H9 (cell line): ENCODE measurements around the gene SAMHD1. TPM values are rescaled to one million over a fixed set of nuclear protein-coding genes. Genes with fewer than 3 reads are reported as not detected.
"Not testable (repeated sequence)": the region's sequence is repeated elsewhere in the genome, so short reads cannot be mapped to it uniquely, and the experiment has no call there.

ENCODE experiments used
- DNase-seq: peaks from one replicate; pipeline ENCODE4 v3.0.0-alpha.2; 2017
- H2AFZ ChIP-seq: one replicate; pipeline ENCODE4 v1.6.1; 2013; ENCODE audit warnings: mild to moderate bottlenecking, low read length, control low read depth, moderate library complexity
- H2AK5ac ChIP-seq: 2 replicates; pipeline ENCODE4 v1.6.1; 2013; ENCODE audit warnings: low read length, control low read depth, mixed read lengths; ENCODE audit not compliant: insufficient read length
- H2BK120ac ChIP-seq: one replicate; pipeline ENCODE4 v1.6.1; 2013; ENCODE audit warnings: low read depth, mild to moderate bottlenecking, low read length, control low read depth, inconsistent platforms; ENCODE audit not compliant: poor library complexity, severe bottlenecking
- H2BK12ac ChIP-seq: 2 replicates; pipeline ENCODE4 v1.6.1; 2013; ENCODE audit warnings: low read length, control low read depth, mixed read lengths, low read depth; ENCODE audit not compliant: insufficient read length
- H2BK15ac ChIP-seq: 2 replicates; pipeline ENCODE4 v1.6.1; 2013; ENCODE audit warnings: low read depth, low read length, control low read depth
- H2BK20ac ChIP-seq: one replicate; pipeline ENCODE4 v1.6.1; 2013; ENCODE audit warnings: low read depth, mild to moderate bottlenecking, low read length, control low read depth, inconsistent platforms; ENCODE audit not compliant: poor library complexity, severe bottlenecking
- H2BK5ac ChIP-seq: 2 replicates; pipeline ENCODE4 v1.6.1; 2013; ENCODE audit warnings: low read length, control low read depth, mixed read lengths; ENCODE audit not compliant: insufficient read length
- H3K14ac ChIP-seq: 2 replicates; pipeline ENCODE4 v1.6.1; 2013; ENCODE audit warnings: low read length, control low read depth; ENCODE audit not compliant: insufficient read depth
- H3K18ac ChIP-seq: 2 replicates; pipeline ENCODE4 v1.6.1; 2013; ENCODE audit warnings: low read depth, mild to moderate bottlenecking, mixed read lengths, low read length, control low read depth; ENCODE audit not compliant: insufficient read length
- H3K23ac ChIP-seq: 2 replicates; pipeline ENCODE4 v1.6.1; 2013; ENCODE audit warnings: low read length, control low read depth, mixed read lengths, low read depth; ENCODE audit not compliant: insufficient read length
- H3K23me2 ChIP-seq: 2 replicates; pipeline ENCODE4 v1.6.1; 2013; ENCODE audit warnings: low read depth, mild to moderate bottlenecking, mixed read lengths, low read length, control low read depth; ENCODE audit not compliant: insufficient read length, poor library complexity, severe bottlenecking
- H3K27ac ChIP-seq: 2 replicates; pipeline ENCODE4 v1.5.1; 2013; ENCODE audit warnings: low read length, control low read depth, mixed read lengths, low read depth; ENCODE audit not compliant: insufficient read length
- H3K27me3 ChIP-seq: 2 replicates; pipeline ENCODE4 v1.6.1; 2013; ENCODE audit warnings: low read length, control low read depth, inconsistent platforms; ENCODE audit not compliant: insufficient read depth
- H3K4ac ChIP-seq: 2 replicates; pipeline ENCODE4 v1.6.1; 2013; ENCODE audit warnings: low read depth, mild to moderate bottlenecking, control low read depth, inconsistent platforms, low read length, moderate library complexity
- H3K4me1 ChIP-seq: 2 replicates; pipeline ENCODE4 v1.6.1; 2013; ENCODE audit warnings: low read length, control low read depth, inconsistent platforms; ENCODE audit not compliant: insufficient read depth
- H3K4me2 ChIP-seq: 2 replicates; pipeline ENCODE4 v1.6.1; 2013; ENCODE audit warnings: low read length, control low read depth, mixed read lengths; ENCODE audit not compliant: insufficient read length, insufficient read depth
- H3K56ac ChIP-seq: 2 replicates; pipeline ENCODE4 v1.6.1; 2013; ENCODE audit warnings: low read depth, mild to moderate bottlenecking, mixed read lengths, low read length, control low read depth; ENCODE audit not compliant: insufficient read length
- H3K79me1 ChIP-seq: 2 replicates; pipeline ENCODE4 v1.6.1; 2013; ENCODE audit warnings: low read depth, mild to moderate bottlenecking, moderate library complexity, low read length, control low read depth, inconsistent platforms; ENCODE audit not compliant: insufficient read depth, poor library complexity, severe bottlenecking
- H3K79me2 ChIP-seq: 2 replicates; pipeline ENCODE4 v1.6.1; 2013; ENCODE audit warnings: low read length, control low read depth, inconsistent platforms; ENCODE audit not compliant: insufficient read depth
- H3K9ac ChIP-seq: 2 replicates; pipeline ENCODE4 v1.6.1; 2013; ENCODE audit warnings: low read length, control low read depth, mixed read lengths; ENCODE audit not compliant: insufficient read length; ENCODE audit errors: extremely low read depth
- H3K9me3 ChIP-seq: one replicate; pipeline ENCODE4 v1.6.1; 2013; ENCODE audit warnings: low read depth, low read length, inconsistent platforms; ENCODE audit not compliant: control insufficient read depth
- H3T11ph ChIP-seq: one replicate; pipeline ENCODE4 v1.6.1; 2013; ENCODE audit warnings: mild to moderate bottlenecking, low read length, control low read depth, inconsistent platforms
- H4K20me1 ChIP-seq: one replicate; pipeline ENCODE4 v1.6.1; 2013; ENCODE audit not compliant: control insufficient read depth, insufficient read length, insufficient read depth
- H4K5ac ChIP-seq: 2 replicates; pipeline ENCODE4 v1.6.1; 2013; ENCODE audit warnings: low read depth, mild to moderate bottlenecking, mixed read lengths, low read length, control low read depth; ENCODE audit not compliant: insufficient read length
- H4K8ac ChIP-seq: replicated peaks from 2 replicates; pipeline ENCODE4 v1.6.1; 2013; ENCODE audit warnings: low read length, control low read depth, mixed read lengths, low read depth; ENCODE audit not compliant: insufficient read length
- H4K91ac ChIP-seq: 2 replicates; pipeline ENCODE4 v1.6.1; 2013; ENCODE audit warnings: low read depth, mild to moderate bottlenecking, moderate library complexity, mixed read lengths, low read length, control low read depth; ENCODE audit not compliant: insufficient read length
- H3K27ac Mint-ChIP-seq, 3 experiments: 2 replicates in 2 of 3; 3 replicates in 1 of 3; pipeline ENCODE4 v1.8.0; 2020 to 2021; ENCODE audit warnings: mixed read lengths in 3 of 3, mild to moderate bottlenecking in 1 of 3, moderate library complexity in 1 of 3
- H3K27me3 Mint-ChIP-seq: 2 replicates; pipeline ENCODE4 v1.8.0; 2021; ENCODE audit warnings: low read depth, mild to moderate bottlenecking, moderate library complexity, mixed read lengths
- H3K36me3 Mint-ChIP-seq, 3 experiments: 2 replicates in 2 of 3; 3 replicates in 1 of 3; pipeline ENCODE4 v1.8.0; 2020 to 2021; ENCODE audit warnings: low read depth in 3 of 3, mixed read lengths in 3 of 3; ENCODE audit not compliant: insufficient read depth in 1 of 3
- H3K4me1 Mint-ChIP-seq, 2 experiments: 2 replicates each; pipeline ENCODE4 v1.8.0; 2020; ENCODE audit warnings: mixed read lengths in 2 of 2
- H3K4me3 Mint-ChIP-seq, 2 experiments: 2 replicates in 1 of 2; 3 replicates in 1 of 2; pipeline ENCODE4 v1.8.0; 2020 to 2021; ENCODE audit warnings: mild to moderate bottlenecking in 2 of 2, mixed read lengths in 2 of 2, moderate library complexity in 1 of 2
- H3K9me3 Mint-ChIP-seq, 2 experiments: 2 replicates in 1 of 2; 3 replicates in 1 of 2; pipeline ENCODE4 v1.8.0; 2020; ENCODE audit warnings: mild to moderate bottlenecking in 2 of 2, mixed read lengths in 2 of 2, moderate library complexity in 1 of 2
- WGBS: extraction: QIAGEN DNeasy Blood & Tissue Kit; methylation state at CpG from one replicate; pipeline ENCODE4 v1.1.7; 2013; ENCODE audit warnings: missing lambda C conversion rate, low lambda C conversion rate, mixed read lengths; ENCODE audit not compliant: insufficient read length; ENCODE audit errors: extremely low coverage; 5-methylcytosine and 5-hydroxymethylcytosine counted together
- total RNA-seq: library from RNA; stranded (reverse); gene quantifications from 2 replicates; pipeline ENCODE4 v1.2.1, GENCODE V29; 2021
- TF ChIP-seq, protein P1 (sequence below): fragments of 200-600 bp; sonication (generic); conservative IDR thresholded peaks from 3 replicates; pipeline ENCODE4 v1.8.0; 2021; ENCODE audit warnings: antibody characterized with exemption, mild to moderate bottlenecking

The SAMHD1 gene
- total RNA-seq, 1 experiment from 2014 or later, result 53.1 TPM

DNA sequence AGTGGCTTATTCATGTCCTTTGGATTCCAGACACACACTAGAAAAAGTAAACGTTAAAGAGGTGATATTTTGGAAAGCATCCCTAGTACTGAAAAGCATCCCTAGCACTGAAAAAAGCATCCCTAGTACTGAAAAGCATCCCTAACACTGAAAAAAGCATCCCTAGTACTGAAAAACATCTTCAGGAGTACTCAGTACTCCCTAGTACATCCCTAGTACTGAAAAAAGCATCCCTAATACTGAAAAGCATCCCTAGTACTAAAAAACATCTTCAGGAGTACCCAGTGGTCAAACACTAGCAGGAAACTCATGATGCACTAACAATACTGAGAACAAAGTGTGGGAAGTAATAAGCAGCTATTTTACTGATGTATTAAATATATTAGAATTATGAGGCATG lies 45.6 kb upstream of the SAMHD1 start:
- TF ChIP-seq, protein P1, sequence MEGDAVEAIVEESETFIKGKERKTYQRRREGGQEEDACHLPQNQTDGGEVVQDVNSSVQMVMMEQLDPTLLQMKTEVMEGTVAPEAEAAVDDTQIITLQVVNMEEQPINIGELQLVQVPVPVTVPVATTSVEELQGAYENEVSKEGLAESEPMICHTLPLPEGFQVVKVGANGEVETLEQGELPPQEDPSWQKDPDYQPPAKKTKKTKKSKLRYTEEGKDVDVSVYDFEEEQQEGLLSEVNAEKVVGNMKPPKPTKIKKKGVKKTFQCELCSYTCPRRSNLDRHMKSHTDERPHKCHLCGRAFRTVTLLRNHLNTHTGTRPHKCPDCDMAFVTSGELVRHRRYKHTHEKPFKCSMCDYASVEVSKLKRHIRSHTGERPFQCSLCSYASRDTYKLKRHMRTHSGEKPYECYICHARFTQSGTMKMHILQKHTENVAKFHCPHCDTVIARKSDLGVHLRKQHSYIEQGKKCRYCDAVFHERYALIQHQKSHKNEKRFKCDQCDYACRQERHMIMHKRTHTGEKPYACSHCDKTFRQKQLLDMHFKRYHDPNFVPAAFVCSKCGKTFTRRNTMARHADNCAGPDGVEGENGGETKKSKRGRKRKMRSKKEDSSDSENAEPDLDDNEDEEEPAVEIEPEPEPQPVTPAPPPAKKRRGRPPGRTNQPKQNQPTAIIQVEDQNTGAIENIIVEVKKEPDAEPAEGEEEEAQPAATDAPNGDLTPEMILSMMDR, result no peak
- Histone ChIP-seq H3T11ph (no peak overlapping the region), H2BK12ac (no peak overlapping the region), H3K18ac (no peak overlapping the region), H4K8ac (no peak overlapping the region), H3K4me1 (no peaks in the 10 kb centered on the region), H4K91ac (no peak overlapping the region), H2BK20ac (no peak overlapping the region), H4K20me1 (no peaks in the 10 kb centered on the region), H3K9me3 (no peaks in the 10 kb centered on the region), H3K27me3 (no peaks in the 10 kb centered on the region), H3K23me2 (no peaks in the 10 kb centered on the region), H3K79me1 (no peaks in the 10 kb centered on the region), H2AK5ac (no peak overlapping the region), H3K27ac (no peak overlapping the region), H3K9ac (no peak overlapping the region), H4K5ac (no peak overlapping the region), H3K23ac (no peak overlapping the region), H2AFZ (no peak overlapping the region), H2BK5ac (no peak overlapping the region), H3K14ac (no peak overlapping the region), H3K4me2 (no peak overlapping the region), H3K79me2 (no peaks in the 10 kb centered on the region), H2BK15ac (no peak overlapping the region), H3K56ac (no peak overlapping the region), H3K4ac (no peak overlapping the region), H2BK120ac (no peak overlapping the region)
- H3K27me3 Mint-ChIP-seq, result no peaks in the 10 kb centered on the region
- H3K27ac Mint-ChIP-seq, result no peak overlapping the region
- no peak for DNase-seq
- no peak overlapping the region for H3K4me3 Mint-ChIP-seq
- H3K9me3 Mint-ChIP-seq, result peaks cover 42 to 49% of the 10 kb centered on the region in 2 experiments
- H3K36me3 Mint-ChIP-seq, result peaks cover 59 to 71% (median 65%) of the 10 kb centered on the region in 3 experiments
- WGBS, result no CpG with 5 or more reads among the region's 1 CpG
- H3K4me1 Mint-ChIP-seq, result no peaks in the 10 kb centered on the region

DNA sequence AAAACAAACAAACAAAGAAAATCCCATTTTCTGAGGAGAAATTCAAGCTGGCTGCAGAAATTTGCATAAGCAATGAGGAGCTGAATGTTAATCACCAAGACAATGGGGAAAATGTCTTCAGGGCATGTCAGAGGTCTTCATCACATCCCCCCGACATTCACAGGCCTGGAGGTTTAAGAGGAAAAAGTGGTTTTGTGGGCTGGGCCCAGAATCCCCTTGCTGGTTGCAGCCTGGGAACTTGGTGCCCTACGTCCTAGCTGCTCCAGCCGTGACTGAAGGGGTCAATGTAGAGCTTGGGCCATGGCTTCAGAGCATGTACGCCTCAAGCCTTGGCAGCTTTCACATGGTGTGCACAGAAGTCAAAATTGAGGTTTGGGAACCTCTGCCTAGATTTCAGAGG lies 42.7 kb upstream of the SAMHD1 start:
- H4K5ac ChIP-seq, H3K4me2 ChIP-seq, DNase-seq, H2BK15ac ChIP-seq, H2AFZ ChIP-seq, H4K91ac ChIP-seq, H3K27ac ChIP-seq, H2AK5ac ChIP-seq, H3K18ac ChIP-seq, H3K56ac ChIP-seq, H3K27me3 ChIP-seq, H2BK20ac ChIP-seq, H3K27me3 Mint-ChIP-seq, H3K9ac ChIP-seq, H2BK12ac ChIP-seq, H3K4me1 ChIP-seq, H4K20me1 ChIP-seq, H3K9me3 ChIP-seq, H2BK5ac ChIP-seq, H3K14ac ChIP-seq, H3K23ac ChIP-seq, H3T11ph ChIP-seq, H3K4me3 Mint-ChIP-seq, H4K8ac ChIP-seq, H3K79me2 ChIP-seq, H3K4ac ChIP-seq, H3K27ac Mint-ChIP-seq, H3K79me1 ChIP-seq, H3K23me2 ChIP-seq, H2BK120ac ChIP-seq: not testable (repeated sequence)
- Mint-ChIP-seq H3K9me3 (peaks cover 41 to 44% of the 10 kb centered on the region in 2 experiments), H3K4me1 (peaks cover 9 to 13% of the 10 kb centered on the region in 2 experiments), H3K36me3 (peaks cover 54 to 65% (median 59%) of the 10 kb centered on the region in 3 experiments)
- WGBS, result no CpG with 5 or more reads among the region's 4 CpGs
